ENCODE measurements around the gene PCNX3. TPM values are rescaled to one million over a fixed set of nuclear protein-coding genes. Genes with fewer than 3 reads are reported as not detected.
A peak's percentile ranks its signal among the peaks of the same experiment; 100 is the strongest.
"Not testable (repeated sequence)": the region's sequence is repeated elsewhere in the genome, so short reads cannot be mapped to it uniquely, and the experiment has no call there.

Gene PCNX3
- total and polyA plus RNA-seq, 2 of the 13 experiments (the other 11 are each of a cell fraction or from before 2014, with no cell fraction given): 16.2 to 23.0 TPM

DNA sequence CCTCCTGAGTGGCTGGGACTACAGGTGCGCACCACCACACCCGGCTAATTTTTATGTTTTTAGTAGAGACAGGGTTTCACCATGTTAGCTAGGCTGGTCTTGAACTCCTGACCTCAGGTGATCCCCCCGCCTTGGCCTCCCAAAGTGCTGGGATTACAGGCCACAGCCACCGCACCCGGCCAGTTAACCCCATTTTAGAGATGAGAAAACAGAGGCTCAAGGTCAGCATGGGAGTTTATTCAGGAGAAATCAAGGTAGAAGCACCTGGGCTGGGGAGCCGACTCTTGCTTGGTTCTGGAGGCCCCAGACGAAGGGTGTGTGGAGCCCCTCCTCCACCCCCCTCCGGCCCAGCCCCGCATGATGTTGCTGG lies 23.6 kb downstream of the PCNX3 start:
- intact Hi-C loops (cut with micrococcal nuclease; ENCODE audit: unreplicated experiment); H3K4me3 ChIP-seq (replicated peaks in 1 of 3; ENCODE audit: insufficient read depth in 1 of 3, low read depth in 2 of 3, low read length in 3 of 3); H3K27ac ChIP-seq (ENCODE audit: extremely low read length, insufficient read depth, low read length); H3K9ac ChIP-seq (ENCODE audit: insufficient read depth, low read depth, low read length); H3K27me3 ChIP-seq (ENCODE audit: control insufficient read depth in 1 of 2, insufficient read depth in 2 of 2, low read length in 2 of 2); in situ Hi-C loops (cut with HindIII; ENCODE audit: extremely low pct_ligation_motif_present, low pct_unique_long_range_greater_than_20kb); H2AFZ ChIP-seq (ENCODE audit: low read length); ATAC-seq; FAIRE-seq; DNase-seq (ENCODE audit: low spot score); BruUV-seq (replicated peaks); H3K9me3 ChIP-seq (ENCODE audit: low read length); CTCF ChIA-PET (ENCODE audit: low intra/inter-chr PET ratio, low total read pairs); H3K79me2 ChIP-seq (ENCODE audit: insufficient read depth, low read length); H3K4me2 ChIP-seq (ENCODE audit: low read depth, low read length); H4K20me1 ChIP-seq (ENCODE audit: insufficient read depth, low read length): not testable (repeated sequence)
- WGBS (ENCODE audit: low lambda C conversion rate): 90% methylated on average over 9 of the region's 9 CpGs
- Histone ChIP-seq H3K36me3 (replicated peaks in 1 of 2; ENCODE audit: control insufficient read depth in 1 of 2, insufficient read depth in 2 of 2, low read length in 2 of 2) (peaks cover 13 to 29% of the 10 kb centered on the region in 2 experiments; a peak in 4 of 5 replicates), H3K4me1 (ENCODE audit: insufficient read depth, low read length) (peaks cover 43% of the 10 kb centered on the region)
- TF ChIP-seq ZNF629 (CRISPR knock-in tag; conservative IDR thresholded peaks at IDR 0.05): peak; percentile 79
- POLR2A ChIA-PET: interaction anchor here (2.2 to 4.6 kb wide), 4 partner anchors 14 to 25 kb away, joined by 17 to 78 read pairs (median 40); partner anchors contain the start of genes MAP3K11, PCNX3 and RELA

DNA sequence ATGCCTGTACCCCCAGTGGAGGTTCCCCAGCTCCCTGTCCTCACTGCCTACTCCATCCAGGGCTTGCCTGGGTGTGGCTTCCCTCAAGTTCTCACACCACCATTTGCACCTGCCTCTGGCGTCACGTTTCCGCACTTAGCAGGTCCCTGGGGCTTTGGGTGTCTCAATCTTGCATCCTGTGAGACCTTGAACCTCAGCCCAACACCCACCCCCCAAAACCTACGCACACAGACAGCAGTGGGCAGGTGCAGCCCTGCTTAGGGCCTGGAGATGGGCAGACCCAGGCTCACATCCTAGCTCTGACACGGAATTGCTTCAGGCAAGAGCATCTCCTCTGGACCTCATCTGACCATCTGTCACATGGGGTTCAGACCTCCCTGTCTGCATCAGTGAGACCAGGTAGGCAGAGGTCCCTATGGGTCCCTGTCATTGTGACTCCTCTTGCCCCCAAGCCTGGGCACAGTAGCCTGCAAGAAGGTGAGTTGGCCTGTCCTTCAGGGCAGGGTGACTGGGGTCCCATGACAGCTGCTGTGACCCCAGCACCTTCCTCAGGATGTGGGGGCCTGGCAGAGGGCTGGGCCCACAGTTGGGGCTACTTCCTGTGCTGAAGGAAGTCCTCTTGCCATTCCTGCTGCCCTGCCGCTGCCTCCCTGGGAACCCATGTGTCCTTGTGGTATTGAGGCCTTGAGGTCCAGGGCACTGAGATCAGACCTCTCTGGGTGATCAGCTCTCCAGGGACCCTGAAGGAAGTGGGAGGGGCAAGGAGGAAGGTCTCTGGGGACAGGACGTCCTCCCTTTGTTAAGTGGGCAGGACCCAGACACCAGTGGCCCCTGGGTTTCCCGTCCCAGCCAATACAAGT lies 24.3 kb downstream of the PCNX3 start:
- no peaks in the 10 kb centered on the region for H4K20me1 ChIP-seq (ENCODE audit: insufficient read depth, low read length)
- H3K4me2 ChIP-seq (ENCODE audit: low read depth, low read length): no peak overlapping the region
- in situ Hi-C loops (cut with HindIII; ENCODE audit: extremely low pct_ligation_motif_present, low pct_unique_long_range_greater_than_20kb): no loop called here
- DNase-seq (ENCODE audit: low spot score) (no peak), ATAC-seq (no peak), FAIRE-seq (no peak)
- H3K27me3 ChIP-seq (ENCODE audit: control insufficient read depth in 1 of 2, insufficient read depth in 2 of 2, low read length in 2 of 2): no peaks in the 10 kb centered on the region
- H3K9me3 ChIP-seq (ENCODE audit: low read length): no peaks in the 10 kb centered on the region
- H3K27ac ChIP-seq (ENCODE audit: extremely low read length, insufficient read depth, low read length): no peak overlapping the region
- no peak overlapping the region for H2AFZ ChIP-seq (ENCODE audit: low read length)
- H3K4me3 ChIP-seq (replicated peaks in 1 of 3; ENCODE audit: insufficient read depth in 1 of 3, low read depth in 2 of 3, low read length in 3 of 3): no peak overlapping the region
- WGBS (ENCODE audit: low lambda C conversion rate): 83% methylated on average over 6 of the region's 8 CpGs
- H3K9ac ChIP-seq (ENCODE audit: insufficient read depth, low read depth, low read length): no peak overlapping the region
- H3K4me1 ChIP-seq (ENCODE audit: insufficient read depth, low read length): peaks cover 49% of the 10 kb centered on the region
- CTCF ChIA-PET (ENCODE audit: low intra/inter-chr PET ratio, low total read pairs): no interaction called here
- H3K79me2 ChIP-seq (ENCODE audit: insufficient read depth, low read length): no peaks in the 10 kb centered on the region
- POLR2A ChIA-PET: interaction anchor here (2.1 to 4.6 kb wide), 3 partner anchors 12 to 23 kb away, joined by 6 to 78 read pairs (median 17); partner anchors contain the start of gene RELA
- intact Hi-C loops (cut with micrococcal nuclease; ENCODE audit: unreplicated experiment): no loop called here
- peaks cover 9 to 23% of the 10 kb centered on the region in 2 experiments; a peak in 4 of 5 replicates for H3K36me3 ChIP-seq (replicated peaks in 1 of 2; ENCODE audit: control insufficient read depth in 1 of 2, insufficient read depth in 2 of 2, low read length in 2 of 2)
- BruUV-seq (replicated peaks): no TSS peak
- TF ChIP-seq ZNF598 (CRISPR knock-in tag; IDR thresholded peaks at IDR 0.05; ENCODE audit: borderline replicate concordance) (no peak), RFX1 (IDR thresholded peaks at IDR 0.05) (no peak), SOX5 (CRISPR knock-in tag; IDR thresholded peaks at IDR 0.05; ENCODE audit: borderline replicate concordance) (no peak), CHD4 (IDR thresholded peaks at IDR 0.05; ENCODE audit: borderline replicate concordance, low read length) (no peak), STAT5B (CRISPR knock-in tag; IDR thresholded peaks at IDR 0.05) (no peak), ZFP62 (CRISPR knock-in tag; IDR thresholded peaks at IDR 0.05) (no peak), ZNF766 (CRISPR knock-in tag; IDR thresholded peaks at IDR 0.05; ENCODE audit: borderline replicate concordance) (no peak), XBP1 (CRISPR knock-in tag; IDR thresholded peaks at IDR 0.05) (no peak), ZNF883 (CRISPR knock-in tag; IDR thresholded peaks at IDR 0.05; ENCODE audit: not compliant biosample characterization) (no peak), ZNF101 (CRISPR knock-in tag; IDR thresholded peaks at IDR 0.05; ENCODE audit: borderline replicate concordance, low read depth) (no peak), HOXA3 (CRISPR knock-in tag; IDR thresholded peaks at IDR 0.05) (no peak), MTF2 (CRISPR knock-in tag; IDR thresholded peaks at IDR 0.05; ENCODE audit: borderline replicate concordance) (no peak), AGO2 (optimal IDR thresholded peaks at IDR 0.05; ENCODE audit: low read depth, low read length) (no peak), MIER2 (CRISPR knock-in tag; IDR thresholded peaks at IDR 0.05) (no peak), ZNF460 (CRISPR knock-in tag; IDR thresholded peaks at IDR 0.05; ENCODE audit: borderline replicate concordance) (no peak)
- TF ChIP-seq, protein P1, sequence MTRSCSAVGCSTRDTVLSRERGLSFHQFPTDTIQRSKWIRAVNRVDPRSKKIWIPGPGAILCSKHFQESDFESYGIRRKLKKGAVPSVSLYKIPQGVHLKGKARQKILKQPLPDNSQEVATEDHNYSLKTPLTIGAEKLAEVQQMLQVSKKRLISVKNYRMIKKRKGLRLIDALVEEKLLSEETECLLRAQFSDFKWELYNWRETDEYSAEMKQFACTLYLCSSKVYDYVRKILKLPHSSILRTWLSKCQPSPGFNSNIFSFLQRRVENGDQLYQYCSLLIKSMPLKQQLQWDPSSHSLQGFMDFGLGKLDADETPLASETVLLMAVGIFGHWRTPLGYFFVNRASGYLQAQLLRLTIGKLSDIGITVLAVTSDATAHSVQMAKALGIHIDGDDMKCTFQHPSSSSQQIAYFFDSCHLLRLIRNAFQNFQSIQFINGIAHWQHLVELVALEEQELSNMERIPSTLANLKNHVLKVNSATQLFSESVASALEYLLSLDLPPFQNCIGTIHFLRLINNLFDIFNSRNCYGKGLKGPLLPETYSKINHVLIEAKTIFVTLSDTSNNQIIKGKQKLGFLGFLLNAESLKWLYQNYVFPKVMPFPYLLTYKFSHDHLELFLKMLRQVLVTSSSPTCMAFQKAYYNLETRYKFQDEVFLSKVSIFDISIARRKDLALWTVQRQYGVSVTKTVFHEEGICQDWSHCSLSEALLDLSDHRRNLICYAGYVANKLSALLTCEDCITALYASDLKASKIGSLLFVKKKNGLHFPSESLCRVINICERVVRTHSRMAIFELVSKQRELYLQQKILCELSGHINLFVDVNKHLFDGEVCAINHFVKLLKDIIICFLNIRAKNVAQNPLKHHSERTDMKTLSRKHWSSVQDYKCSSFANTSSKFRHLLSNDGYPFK (CRISPR knock-in tag; IDR thresholded peaks at IDR 0.05; ENCODE audit: borderline replicate concordance): no peak
